GM19328 (cell line): ENCODE data around the gene NXPH4.

Experiments used
- ATAC-seq: cut with Tn5 transposase; IDR thresholded peaks from one replicate; pipeline ENCODE4 v1.9.1; 2021; ENCODE audit warnings: mild to moderate bottlenecking, moderate library complexity; ENCODE audit not compliant: unreplicated experiment

NXPH4 gene

DNA sequence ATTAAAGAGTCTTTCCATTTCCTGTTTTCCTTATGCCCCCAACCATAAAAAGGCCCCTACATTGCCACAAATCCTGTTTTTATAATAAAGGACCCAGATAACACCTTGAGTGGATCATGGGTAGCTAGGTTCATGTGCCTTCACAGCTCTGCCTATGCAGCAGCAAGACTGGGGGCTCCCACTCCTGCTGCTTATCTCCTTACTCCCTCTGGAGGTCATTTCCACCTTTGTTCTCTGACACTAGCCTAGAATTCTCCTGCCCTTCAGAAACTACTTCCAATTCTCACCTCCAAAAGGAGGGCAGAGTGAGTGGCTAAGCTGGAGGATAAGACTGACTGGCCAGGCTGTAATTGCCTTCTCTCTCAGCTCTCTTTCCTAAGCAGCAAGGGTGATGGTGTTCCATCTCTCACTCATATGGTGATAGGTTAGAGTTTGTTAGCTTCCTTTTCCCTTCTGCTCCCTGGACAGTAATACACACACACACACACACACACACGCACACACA, 54.4 kb downstream of the NXPH4 start:
- ATAC-seq, result no peak

DNA sequence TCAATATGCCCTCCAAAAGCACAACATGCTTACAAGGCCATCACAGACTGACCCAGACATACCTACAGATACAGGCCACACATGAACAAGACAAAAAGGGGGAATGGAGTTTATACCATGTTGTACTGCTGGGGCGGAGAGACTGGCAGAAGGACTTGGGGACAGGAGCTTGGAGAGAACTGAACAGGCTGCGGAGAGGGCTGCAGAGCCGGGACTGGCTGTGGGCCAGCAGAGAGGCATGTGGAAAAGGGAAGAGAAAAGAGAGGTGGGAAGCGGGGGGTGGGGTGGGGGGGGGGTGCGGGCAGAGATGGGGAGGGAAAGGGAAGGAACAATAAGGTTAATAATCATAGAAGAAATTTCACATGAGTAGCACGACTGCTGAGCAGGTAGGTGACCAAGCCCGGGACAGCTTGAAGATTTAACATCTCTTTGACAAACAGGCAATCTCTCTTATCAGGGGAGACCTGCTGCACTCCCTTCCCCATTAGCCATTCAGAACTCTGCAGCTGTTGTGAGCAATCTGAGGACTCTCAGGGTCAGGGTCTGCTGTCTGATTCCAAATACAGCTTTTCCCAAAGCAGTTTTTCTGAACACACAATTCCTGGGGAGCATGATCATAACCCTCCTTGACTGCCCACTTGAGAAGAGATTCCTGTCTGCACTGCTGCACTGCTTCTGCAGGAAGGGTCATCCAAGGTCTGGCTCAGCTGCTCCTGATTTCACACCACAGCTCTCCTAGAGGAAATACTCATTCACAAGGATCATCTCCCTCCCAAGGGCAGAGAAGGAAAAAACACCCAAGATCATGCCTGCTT, 56.0 kb downstream of the NXPH4 start:
- no peak for ATAC-seq

DNA sequence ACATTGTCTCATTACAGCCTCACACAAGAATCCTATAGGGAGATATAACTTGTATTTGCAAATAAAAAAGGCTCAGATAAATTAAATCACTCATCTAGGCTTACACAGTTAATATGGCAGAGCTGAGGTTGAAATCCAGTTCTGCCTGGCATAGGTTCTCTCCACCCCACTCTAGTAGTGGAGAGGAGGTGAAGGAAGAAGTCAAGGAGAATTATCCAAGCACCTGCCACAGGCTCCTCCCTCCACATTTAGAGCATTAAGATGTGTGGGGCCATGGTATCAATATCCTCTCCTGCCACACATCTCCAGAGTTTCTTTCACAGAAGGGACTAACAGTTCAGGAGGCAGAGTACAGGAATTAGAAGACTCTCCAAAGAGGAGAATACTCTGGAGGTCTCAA, 56.9 kb downstream of the NXPH4 start:
- ATAC-seq, result no peak
